HG03565 (cell line): ENCODE results near the gene GABRB1.

Experiments
- ATAC-seq: cut with Tn5 transposase; IDR thresholded peaks from one replicate; pipeline ENCODE4 v1.9.1; 2021; ENCODE audit warnings: mild to moderate bottlenecking, moderate library complexity; ENCODE audit not compliant: unreplicated experiment

GABRB1 gene

GRCh38 chr4:47463235-47463956 is 432.0 kb downstream of the GABRB1 start, which contains the start of gene COMMD8:
Gene COMMD8, minus strand, starts transcription at chr4:47463702. Its CDS starts 51 bp downstream, at chr4:47463651.
- ATAC-seq = peak; percentile 88

GRCh38 chr4:47465004-47465403 is 433.6 kb downstream of the GABRB1 start:
- peak; percentile 25 for ATAC-seq

- ATAC-seq = no peak
Measured at GRCh38 chr4:47466056-47466785, 434.9 kb downstream of the GABRB1 start.

GRCh38 chr4:47468706-47469365 is 437.5 kb downstream of the GABRB1 start:
- no peak for ATAC-seq

- no peak for ATAC-seq
Measured at GRCh38 chr4:47469951-47470350, 438.6 kb downstream of the GABRB1 start.

GRCh38 chr4:47471064-47471463 is 439.7 kb downstream of the GABRB1 start:
- no peak for ATAC-seq

GRCh38 chr4:47471591-47471990 is 440.2 kb downstream of the GABRB1 start:
- ATAC-seq = no peak

- ATAC-seq = no peak
Measured at GRCh38 chr4:47473141-47473750, 441.9 kb downstream of the GABRB1 start.

- ATAC-seq = no peak
Measured at GRCh38 chr4:47474799-47475198, 443.4 kb downstream of the GABRB1 start.

GRCh38 chr4:47475411-47475810 is 444.0 kb downstream of the GABRB1 start:
- ATAC-seq = no peak
